ENCODE measurements around the gene FRMD6.

GRCh38 chr14:51730684-51731083 lies 79.0 kb downstream of the FRMD6 start:
- TF ChIP-seq TAF1 (IDR thresholded peaks at IDR 0.05; ENCODE audit: borderline replicate concordance, insufficient read depth, low read length), result no peak
- no peak for TF ChIP-seq POLR2AphosphoS5 (IDR thresholded peaks at IDR 0.05; ENCODE audit: low read depth, low read length)

All from PFSK-1 (cell line).